Ishikawa (cell line): Measurements from ENCODE around the gene COA5.

Experiments
- CREB1 ChIP-seq: IDR thresholded peaks from 2 replicates; pipeline ENCODE4 v1.6.1; 2012; ENCODE audit warnings: low read depth
- EP300 ChIP-seq: IDR thresholded peaks from 2 replicates; pipeline ENCODE4 v1.6.1; 2012; ENCODE audit warnings: borderline replicate concordance
- RAD21 ChIP-seq: IDR thresholded peaks from 2 replicates; pipeline ENCODE4 v1.6.1; 2012; ENCODE audit warnings: low read depth
- TAF1 ChIP-seq: IDR thresholded peaks from 2 replicates; pipeline ENCODE4 v1.6.1; 2012; ENCODE audit warnings: low read depth, mild to moderate bottlenecking
- TCF12 ChIP-seq: IDR thresholded peaks from 2 replicates; pipeline ENCODE4 v1.6.1; 2012; ENCODE audit warnings: low read depth
- TEAD4 ChIP-seq: IDR thresholded peaks from 2 replicates; pipeline ENCODE4 v1.6.1; 2012
- TF ChIP-seq, protein P1 (sequence below): IDR thresholded peaks from 2 replicates; pipeline ENCODE4 v1.6.1; 2012; ENCODE audit warnings: low read depth, mild to moderate bottlenecking
- TF ChIP-seq, protein P2 (sequence below): IDR thresholded peaks from 2 replicates; pipeline ENCODE4 v1.6.1; 2012
- TF ChIP-seq, protein P3 (sequence below): IDR thresholded peaks from 2 replicates; pipeline ENCODE4 v1.6.1; 2012

DNA sequence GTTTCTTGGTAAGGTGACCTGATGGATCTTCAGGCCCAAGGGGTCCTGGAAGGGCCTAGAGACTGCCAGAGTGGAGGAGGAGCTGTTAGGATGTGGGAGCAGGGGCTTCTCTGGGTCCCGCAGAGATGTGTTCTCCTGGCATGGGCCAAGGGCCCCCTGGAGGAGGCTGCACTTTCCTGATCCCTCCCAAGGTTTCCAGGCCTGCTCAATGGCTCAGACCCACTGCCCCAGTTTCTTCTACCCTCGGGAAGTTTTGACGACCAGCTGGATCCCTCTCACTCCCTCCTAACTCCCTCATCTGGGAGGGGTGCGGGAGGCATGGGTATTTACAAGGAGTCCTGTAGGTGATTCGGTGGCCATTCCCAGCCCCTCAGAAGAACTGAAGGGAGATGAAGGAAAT, 36.1 kb downstream of the COA5 start:
- TF ChIP-seq, protein P1, sequence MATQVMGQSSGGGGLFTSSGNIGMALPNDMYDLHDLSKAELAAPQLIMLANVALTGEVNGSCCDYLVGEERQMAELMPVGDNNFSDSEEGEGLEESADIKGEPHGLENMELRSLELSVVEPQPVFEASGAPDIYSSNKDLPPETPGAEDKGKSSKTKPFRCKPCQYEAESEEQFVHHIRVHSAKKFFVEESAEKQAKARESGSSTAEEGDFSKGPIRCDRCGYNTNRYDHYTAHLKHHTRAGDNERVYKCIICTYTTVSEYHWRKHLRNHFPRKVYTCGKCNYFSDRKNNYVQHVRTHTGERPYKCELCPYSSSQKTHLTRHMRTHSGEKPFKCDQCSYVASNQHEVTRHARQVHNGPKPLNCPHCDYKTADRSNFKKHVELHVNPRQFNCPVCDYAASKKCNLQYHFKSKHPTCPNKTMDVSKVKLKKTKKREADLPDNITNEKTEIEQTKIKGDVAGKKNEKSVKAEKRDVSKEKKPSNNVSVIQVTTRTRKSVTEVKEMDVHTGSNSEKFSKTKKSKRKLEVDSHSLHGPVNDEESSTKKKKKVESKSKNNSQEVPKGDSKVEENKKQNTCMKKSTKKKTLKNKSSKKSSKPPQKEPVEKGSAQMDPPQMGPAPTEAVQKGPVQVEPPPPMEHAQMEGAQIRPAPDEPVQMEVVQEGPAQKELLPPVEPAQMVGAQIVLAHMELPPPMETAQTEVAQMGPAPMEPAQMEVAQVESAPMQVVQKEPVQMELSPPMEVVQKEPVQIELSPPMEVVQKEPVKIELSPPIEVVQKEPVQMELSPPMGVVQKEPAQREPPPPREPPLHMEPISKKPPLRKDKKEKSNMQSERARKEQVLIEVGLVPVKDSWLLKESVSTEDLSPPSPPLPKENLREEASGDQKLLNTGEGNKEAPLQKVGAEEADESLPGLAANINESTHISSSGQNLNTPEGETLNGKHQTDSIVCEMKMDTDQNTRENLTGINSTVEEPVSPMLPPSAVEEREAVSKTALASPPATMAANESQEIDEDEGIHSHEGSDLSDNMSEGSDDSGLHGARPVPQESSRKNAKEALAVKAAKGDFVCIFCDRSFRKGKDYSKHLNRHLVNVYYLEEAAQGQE: no peak
- no peak for TF ChIP-seq TEAD4
- no peak for TF ChIP-seq EP300
- TF ChIP-seq, protein P2, sequence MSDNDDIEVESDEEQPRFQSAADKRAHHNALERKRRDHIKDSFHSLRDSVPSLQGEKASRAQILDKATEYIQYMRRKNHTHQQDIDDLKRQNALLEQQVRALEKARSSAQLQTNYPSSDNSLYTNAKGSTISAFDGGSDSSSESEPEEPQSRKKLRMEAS: no peak
- TF ChIP-seq CREB1: no peak
- TF ChIP-seq, protein P3, sequence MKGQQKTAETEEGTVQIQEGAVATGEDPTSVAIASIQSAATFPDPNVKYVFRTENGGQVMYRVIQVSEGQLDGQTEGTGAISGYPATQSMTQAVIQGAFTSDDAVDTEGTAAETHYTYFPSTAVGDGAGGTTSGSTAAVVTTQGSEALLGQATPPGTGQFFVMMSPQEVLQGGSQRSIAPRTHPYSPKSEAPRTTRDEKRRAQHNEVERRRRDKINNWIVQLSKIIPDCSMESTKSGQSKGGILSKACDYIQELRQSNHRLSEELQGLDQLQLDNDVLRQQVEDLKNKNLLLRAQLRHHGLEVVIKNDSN: no peak
- no peak for TF ChIP-seq TAF1
- no peak for TF ChIP-seq RAD21
- TF ChIP-seq TCF12: no peak
